C4-2B (cell line): Measurements from ENCODE around the gene CAPN12.
"Not testable (repeated sequence)": the region's sequence is repeated elsewhere in the genome, so short reads cannot be mapped to it uniquely, and the experiment has no call there.

Experiments used
- H3K27ac ChIP-seq: fragments of 450-650 bp; 2 replicates; pipeline ENCODE4 v1.5.1; 2017
- ZFX ChIP-seq: fragments of 450-650 bp; IDR thresholded peaks from 2 replicates; pipeline ENCODE4 v1.6.1; 2017
- TF ChIP-seq, protein P1 (sequence below): fragments of 450-650 bp; conservative IDR thresholded peaks from 2 replicates; pipeline ENCODE4 v1.5.1; 2017; ENCODE audit warnings: mild to moderate bottlenecking

The CAPN12 gene

DNA sequence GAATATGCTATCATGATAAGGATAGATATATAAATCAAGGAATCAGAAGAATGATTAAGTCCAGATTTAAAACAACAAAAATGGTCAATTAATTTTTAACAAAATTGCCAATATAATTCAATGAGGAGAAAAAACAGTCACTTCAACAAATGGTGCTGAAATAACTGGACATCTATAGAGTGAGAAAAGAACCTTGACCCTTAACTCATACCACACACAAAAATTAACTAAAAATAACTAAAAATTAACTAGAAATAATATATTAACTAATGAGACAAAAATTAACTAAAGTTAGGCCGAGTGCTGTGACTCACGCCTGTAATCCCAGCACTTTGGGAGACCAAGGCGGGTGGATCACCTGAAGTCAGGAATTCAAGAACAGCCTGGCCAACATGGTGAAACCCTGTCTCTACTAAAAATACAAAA is 19.5 kb upstream of the CAPN12 start:
- TF ChIP-seq, protein P1, sequence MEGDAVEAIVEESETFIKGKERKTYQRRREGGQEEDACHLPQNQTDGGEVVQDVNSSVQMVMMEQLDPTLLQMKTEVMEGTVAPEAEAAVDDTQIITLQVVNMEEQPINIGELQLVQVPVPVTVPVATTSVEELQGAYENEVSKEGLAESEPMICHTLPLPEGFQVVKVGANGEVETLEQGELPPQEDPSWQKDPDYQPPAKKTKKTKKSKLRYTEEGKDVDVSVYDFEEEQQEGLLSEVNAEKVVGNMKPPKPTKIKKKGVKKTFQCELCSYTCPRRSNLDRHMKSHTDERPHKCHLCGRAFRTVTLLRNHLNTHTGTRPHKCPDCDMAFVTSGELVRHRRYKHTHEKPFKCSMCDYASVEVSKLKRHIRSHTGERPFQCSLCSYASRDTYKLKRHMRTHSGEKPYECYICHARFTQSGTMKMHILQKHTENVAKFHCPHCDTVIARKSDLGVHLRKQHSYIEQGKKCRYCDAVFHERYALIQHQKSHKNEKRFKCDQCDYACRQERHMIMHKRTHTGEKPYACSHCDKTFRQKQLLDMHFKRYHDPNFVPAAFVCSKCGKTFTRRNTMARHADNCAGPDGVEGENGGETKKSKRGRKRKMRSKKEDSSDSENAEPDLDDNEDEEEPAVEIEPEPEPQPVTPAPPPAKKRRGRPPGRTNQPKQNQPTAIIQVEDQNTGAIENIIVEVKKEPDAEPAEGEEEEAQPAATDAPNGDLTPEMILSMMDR, result no peak
- no peak for TF ChIP-seq ZFX
- no peak overlapping the region for H3K27ac ChIP-seq

DNA sequence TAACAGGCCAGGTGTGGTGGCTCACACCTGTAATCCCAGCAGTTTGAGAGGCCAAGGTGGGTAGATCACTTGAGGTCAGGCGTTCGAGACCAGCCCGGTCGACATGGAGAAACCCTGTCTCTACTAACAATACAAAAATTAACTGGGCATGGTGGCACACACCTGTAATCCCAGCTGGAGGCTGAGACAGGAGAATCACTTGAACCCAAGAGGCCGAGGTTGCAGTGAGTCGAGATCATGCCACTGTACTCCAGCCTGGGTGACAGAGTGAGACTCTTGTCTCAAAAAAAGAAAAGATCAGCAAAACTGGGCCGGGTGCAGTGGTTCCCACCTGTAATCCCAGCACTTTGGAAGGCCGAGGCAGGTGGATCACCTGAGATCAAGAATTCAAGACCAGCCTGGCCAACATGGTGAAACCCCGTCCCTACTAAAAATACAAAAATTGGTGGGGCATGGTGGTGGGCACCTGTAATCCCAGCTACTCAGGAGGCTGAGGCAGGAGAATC is 17.7 kb upstream of the CAPN12 start:
- not testable (repeated sequence) for H3K27ac ChIP-seq

DNA sequence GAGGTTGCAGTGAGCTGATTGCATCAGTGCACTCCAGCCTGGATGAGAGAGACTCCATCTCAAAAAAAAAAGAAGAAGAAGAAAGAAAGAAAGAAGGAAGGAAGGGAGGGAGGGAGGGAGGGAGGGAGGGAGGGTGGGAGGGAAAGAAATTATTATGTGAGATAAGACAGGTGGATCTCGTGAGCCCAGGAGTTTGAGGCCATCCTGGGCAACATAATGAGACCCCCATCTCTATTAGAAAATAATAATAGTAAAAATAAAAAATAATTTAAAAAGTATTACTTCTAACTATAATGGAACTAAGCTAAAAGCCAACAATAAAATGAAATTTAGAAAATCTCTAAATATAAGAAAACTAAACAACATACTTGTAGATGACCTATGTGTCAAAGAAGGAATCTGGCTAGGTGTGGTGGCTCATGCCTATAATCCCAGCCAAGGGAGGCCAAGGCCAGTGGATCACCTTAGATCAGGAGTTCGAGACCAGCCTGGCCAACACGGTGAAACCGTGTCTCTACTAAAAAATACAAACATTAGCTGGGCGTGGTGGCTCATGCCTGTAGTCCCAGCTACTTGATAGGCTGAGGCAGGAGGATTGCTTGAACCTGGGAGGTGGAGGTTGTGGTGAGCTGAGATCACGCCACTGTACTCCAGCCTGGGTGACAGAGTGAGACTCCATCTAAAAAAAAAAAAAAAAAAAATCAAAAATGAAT is 16.7 kb upstream of the CAPN12 start:
- H3K27ac ChIP-seq, result not testable (repeated sequence)

DNA sequence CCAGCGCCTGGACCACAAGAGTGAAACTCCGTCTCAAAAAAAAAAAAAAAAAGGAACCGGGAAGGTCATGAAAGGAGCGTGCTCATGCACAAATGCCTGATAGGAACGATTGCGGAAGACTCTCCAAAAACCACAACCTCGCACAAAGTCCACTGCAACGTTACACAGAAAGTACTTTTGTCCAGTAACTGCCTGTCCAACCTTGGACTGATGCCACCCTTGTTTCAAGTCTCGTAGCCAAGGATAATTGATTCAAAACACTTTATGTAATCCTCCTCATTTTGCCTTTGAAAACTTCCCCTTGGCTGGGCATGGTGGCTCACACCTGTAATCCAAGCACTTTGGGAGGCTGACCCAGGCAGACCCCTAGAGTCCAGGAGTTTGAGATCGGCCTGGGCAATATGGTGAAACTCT is 15.3 kb upstream of the CAPN12 start:
- no peak overlapping the region for H3K27ac ChIP-seq
- TF ChIP-seq, protein P1, result no peak
- TF ChIP-seq ZFX, result no peak

DNA sequence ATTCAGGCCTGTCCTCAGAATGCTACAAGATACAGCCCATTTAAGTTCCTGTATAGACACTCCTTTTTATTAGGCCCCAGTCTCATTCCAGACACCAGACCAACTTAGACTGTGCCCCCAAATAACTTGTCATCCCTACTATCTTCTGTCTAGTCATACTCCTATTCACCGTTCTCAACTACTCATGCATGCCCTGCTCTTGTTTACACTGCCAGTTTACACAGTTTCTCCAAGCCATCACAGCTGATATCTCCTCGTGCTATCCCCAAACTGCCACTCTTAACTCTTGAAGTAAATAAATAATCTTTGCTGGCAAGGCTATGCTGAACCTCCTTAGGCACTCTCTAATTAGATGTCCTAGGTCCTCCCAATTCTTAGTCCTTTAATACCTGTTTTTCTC is 9.9 kb upstream of the CAPN12 start:
- not testable (repeated sequence) for H3K27ac ChIP-seq

DNA sequence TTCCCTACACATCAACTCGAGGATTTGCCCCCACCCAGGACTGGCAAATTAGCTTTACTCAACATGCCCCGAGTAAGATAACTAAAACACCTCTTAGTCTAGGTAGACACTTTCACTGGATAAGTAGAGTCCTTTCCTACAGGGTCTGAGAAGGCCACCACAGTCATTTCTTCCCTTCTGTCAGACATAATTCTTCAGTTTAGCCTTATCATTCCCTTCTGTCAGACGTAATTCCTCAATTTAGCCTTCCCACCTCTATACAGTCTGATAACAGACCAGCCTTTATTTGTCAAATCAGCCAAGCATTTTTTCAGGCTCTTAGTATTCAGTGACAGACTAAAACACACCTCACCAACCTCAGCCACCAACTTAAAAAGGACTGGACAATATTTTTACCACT is 9.5 kb upstream of the CAPN12 start:
- H3K27ac ChIP-seq, result not testable (repeated sequence)

DNA sequence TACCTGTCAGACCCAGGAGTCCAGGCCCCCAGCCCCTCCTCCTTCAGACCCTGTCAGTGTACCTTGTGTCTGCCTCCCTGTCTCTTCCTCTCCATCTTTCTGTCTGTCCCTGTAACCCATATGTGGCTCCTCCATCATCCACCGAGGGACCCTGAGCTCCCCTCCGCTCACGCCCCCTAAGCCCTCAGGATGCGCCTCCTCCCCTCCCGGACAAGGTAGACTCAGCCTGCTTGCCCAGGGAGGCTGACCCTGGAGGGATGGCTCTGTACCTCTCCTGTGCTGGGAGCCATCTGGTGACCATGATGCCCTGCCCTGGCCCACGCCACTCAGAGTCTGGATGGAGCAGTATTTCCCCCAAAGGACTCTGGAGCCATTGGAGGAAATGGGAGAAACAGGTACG is 1.0 kb upstream of the CAPN12 start:
- TF ChIP-seq, protein P1, result no peak
- no peak for TF ChIP-seq ZFX

DNA sequence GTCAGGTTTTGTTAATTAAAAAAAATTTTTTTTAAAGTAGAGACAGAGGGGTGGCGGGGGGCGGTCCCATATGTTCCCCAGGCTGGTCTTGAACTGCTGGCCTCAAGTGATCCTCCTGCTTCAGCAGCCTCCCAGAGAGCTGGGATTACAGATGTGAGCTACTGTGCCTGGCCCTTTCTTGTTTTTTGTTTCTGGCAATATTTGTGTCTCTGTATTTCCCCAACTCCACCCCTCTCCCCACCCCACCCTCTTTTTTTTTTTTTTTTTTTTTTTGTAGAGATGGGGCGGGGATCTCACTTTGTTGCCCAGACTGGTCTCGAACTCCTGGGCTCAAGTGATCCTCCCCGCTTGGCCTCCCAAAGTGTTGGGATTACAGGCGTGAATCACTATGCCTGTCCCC is 600 bp upstream of the CAPN12 start:
- no peak overlapping the region for H3K27ac ChIP-seq
- TF ChIP-seq ZFX, result no peak
- TF ChIP-seq, protein P1, result no peak

More for the DNA sequence above, 1.0 kb upstream of the CAPN12 start:
- no peak overlapping the region for H3K27ac ChIP-seq

DNA sequence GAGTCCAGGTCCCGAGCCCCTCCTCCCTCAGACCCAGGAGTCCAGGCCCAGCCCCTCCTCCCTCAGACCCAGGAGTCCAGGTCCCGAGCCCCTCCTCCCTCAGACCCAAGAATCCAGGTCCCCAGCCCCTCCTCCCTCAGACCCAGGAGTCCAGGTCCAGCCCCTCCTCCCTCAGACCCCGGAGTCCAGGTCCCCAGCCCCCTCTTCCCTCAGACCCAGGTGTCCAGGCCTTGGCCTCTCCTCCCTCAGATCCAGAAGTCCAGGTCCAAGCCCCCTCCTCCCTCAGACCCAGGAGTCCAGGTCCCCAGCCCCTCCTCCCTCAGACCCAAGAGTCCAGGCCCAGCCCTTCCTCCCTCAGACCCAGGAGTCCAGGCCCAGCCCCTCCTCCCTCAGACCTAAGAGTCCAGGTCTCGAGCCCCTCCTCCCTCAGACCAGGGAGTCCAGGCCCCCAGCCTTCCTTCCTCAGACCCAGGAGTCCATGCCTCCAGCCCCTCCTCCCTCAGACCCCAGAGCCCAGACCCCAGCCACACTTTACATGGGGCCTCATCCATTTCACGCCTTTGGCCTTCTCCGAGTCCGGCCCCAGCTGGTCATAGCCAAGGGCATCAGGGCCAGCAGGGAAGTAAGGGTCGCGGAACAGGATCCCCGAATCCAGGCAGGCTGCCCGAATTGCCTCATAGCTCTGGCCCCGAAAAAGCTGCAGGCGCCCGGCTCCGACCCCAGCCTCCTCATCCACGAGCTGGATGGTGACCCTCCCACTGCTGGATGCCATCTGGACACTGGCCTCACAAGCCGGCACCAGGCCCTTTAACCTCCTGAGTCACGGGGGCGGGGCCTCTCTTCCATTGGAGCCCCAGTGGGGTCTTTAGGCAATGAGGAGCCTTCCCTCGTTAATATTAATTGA is 628 bp downstream of the CAPN12 start:
- H3K27ac ChIP-seq, result no peak overlapping the region
- no peak for TF ChIP-seq ZFX
- TF ChIP-seq, protein P1, result no peak
